Fibroblast of lung (primary cell): ENCODE measurements around the gene ZNF747. TPM values are rescaled to one million over a fixed set of nuclear protein-coding genes. Genes with fewer than 3 reads are reported as not detected.

Experiments
- DNase-seq, 2 donors: peaks; one replicate each; pipeline versions ENCODE4 v3.0.0 to v3.0.0-alpha.2; 2010; ENCODE audit warnings: low read depth in 2 of 2
- H2AFZ ChIP-seq: 2 replicates; pipeline ENCODE4 v1.5.1; 2012; ENCODE audit warnings: low read length, control low read depth, inconsistent platforms
- H3K27ac ChIP-seq: 2 replicates; pipeline ENCODE4 v1.5.1; 2011; ENCODE audit warnings: low read length, control low read depth; ENCODE audit not compliant: insufficient read depth
- H3K27me3 ChIP-seq: 2 replicates; pipeline ENCODE4 v1.5.1; 2011; ENCODE audit warnings: mild to moderate bottlenecking, low read length; ENCODE audit not compliant: control insufficient read depth, insufficient read depth
- H3K36me3 ChIP-seq: 2 replicates; pipeline ENCODE4 v1.5.1; 2011; ENCODE audit warnings: low read length; ENCODE audit not compliant: control insufficient read depth, insufficient read depth
- H3K4me1 ChIP-seq: 2 replicates; pipeline ENCODE4 v1.5.1; 2011; ENCODE audit warnings: low read length; ENCODE audit not compliant: control insufficient read depth, insufficient read depth; ENCODE audit errors: extremely low read depth
- H3K4me2 ChIP-seq: 2 replicates; pipeline ENCODE4 v1.5.1; 2011; ENCODE audit warnings: low read length, control low read depth; ENCODE audit not compliant: insufficient read depth; ENCODE audit errors: extremely low read depth
- H3K4me3 ChIP-seq, 4 experiments: fragments of 200-600 bp in 1 of 4; sonication (generic) in 1 of 4; replicated peaks in 1 of 4; 2 replicates each; pipeline ENCODE4 v1.5.1; 2011 to 2016; ENCODE audit warnings: low read length in 4 of 4, low read depth in 3 of 4, mild to moderate bottlenecking in 3 of 4, control low read depth in 2 of 4, inconsistent platforms in 1 of 4, mixed read lengths in 1 of 4; ENCODE audit not compliant: insufficient read depth in 1 of 4; ENCODE audit errors: control extremely low read depth in 1 of 4
- H3K79me2 ChIP-seq: 2 replicates; pipeline ENCODE4 v1.5.1; 2012; ENCODE audit warnings: mild to moderate bottlenecking, low read length, inconsistent platforms; ENCODE audit not compliant: control insufficient read depth, insufficient read depth
- H3K9ac ChIP-seq: 2 replicates; pipeline ENCODE4 v1.5.1; 2011; ENCODE audit warnings: mild to moderate bottlenecking, low read length, control low read depth; ENCODE audit not compliant: insufficient read depth
- H3K9me3 ChIP-seq: 2 replicates; pipeline ENCODE4 v1.5.1; 2012; ENCODE audit warnings: low read depth, low read length; ENCODE audit not compliant: control insufficient read depth, insufficient read depth
- H4K20me1 ChIP-seq: 2 replicates; pipeline ENCODE4 v1.5.1; 2011; ENCODE audit warnings: low read length; ENCODE audit not compliant: control insufficient read depth, insufficient read depth; ENCODE audit errors: extremely low read depth
- CTCF ChIP-seq, 2 donors: IDR thresholded peaks in 1 of 2; conservative IDR thresholded peaks in 1 of 2; 1 replicate in 1 of 2; 2 replicates in 1 of 2; pipeline ENCODE4 v1.5.1; 2011 to 2012; ENCODE audit warnings: low read length in 2 of 2, control low read depth in 1 of 2, inconsistent platforms in 1 of 2, low read depth in 1 of 2, mild to moderate bottlenecking in 1 of 2
- EZH2 ChIP-seq: IDR thresholded peaks from 2 replicates; pipeline ENCODE4 v1.5.1; 2012; ENCODE audit warnings: low read length, control low read depth, mild to moderate bottlenecking; ENCODE audit errors: missing control alignments
- polyA plus RNA-seq, 2 donors: library from polyadenylated mRNA; depleted of rRNA in 1 of 2; stranded (reverse) in 1 of 2; unstranded in 1 of 2; fragments of >200 nt; gene quantifications; 2 replicates each; pipeline ENCODE4 v1.2.1, GENCODE V29; 2011 to 2012; ENCODE audit warnings: missing spikeins in 1 of 2
- total RNA-seq: library from RNA; depleted of rRNA; stranded (reverse); fragments of >200 nt; gene quantifications from 2 replicates; pipeline ENCODE4 v1.2.1, GENCODE V29; 2014

Gene ZNF747
- total and polyA plus RNA-seq, 2 donors (not counting 1 experiment from before 2014, with no cell fraction given) = 4.4 to 10.6 TPM

- no peak for DNase-seq
- Histone ChIP-seq H3K79me2 (no peaks in the 10 kb centered on the region), H3K4me3 (no peak overlapping the region), H3K9ac (no peak overlapping the region), H3K4me2 (no peak overlapping the region), H3K27ac (no peak overlapping the region), H3K27me3 (peaks cover 5% of the 10 kb centered on the region), H2AFZ (no peak overlapping the region), H3K4me1 (peaks cover 3% of the 10 kb centered on the region), H3K9me3 (no peaks in the 10 kb centered on the region), H4K20me1 (no peaks in the 10 kb centered on the region), H3K36me3 (no peaks in the 10 kb centered on the region)
- no peak for TF ChIP-seq EZH2
- no peak for TF ChIP-seq CTCF (conservative IDR thresholded peaks at IDR 0.05 in 1 of 2, IDR thresholded peaks at IDR 0.05 in 1 of 2; ENCODE audit: low read depth in 1 of 2, low read length in 2 of 2)
Measured at GRCh38 chr16:30567160-30567990, 32.7 kb upstream of the ZNF747 start.

- Histone ChIP-seq H3K4me1 (no peaks in the 10 kb centered on the region), H3K4me3 (no peak overlapping the region), H2AFZ (no peak overlapping the region), H3K4me2 (no peak overlapping the region), H4K20me1 (no peaks in the 10 kb centered on the region), H3K9me3 (no peaks in the 10 kb centered on the region), H3K27ac (no peak overlapping the region), H3K9ac (no peak overlapping the region), H3K27me3 (peaks cover 5% of the 10 kb centered on the region), H3K79me2 (no peaks in the 10 kb centered on the region), H3K36me3 (no peaks in the 10 kb centered on the region)
- no peak for DNase-seq
- TF ChIP-seq CTCF (conservative IDR thresholded peaks at IDR 0.05 in 1 of 2, IDR thresholded peaks at IDR 0.05 in 1 of 2; ENCODE audit: low read depth in 1 of 2, low read length in 2 of 2) (no peak), EZH2 (no peak)
Measured at GRCh38 chr16:30566531-30566930, 31.9 kb upstream of the ZNF747 start.

- Histone ChIP-seq H4K20me1 (no peaks in the 10 kb centered on the region), H3K4me2 (no peak overlapping the region), H3K27me3 (peaks cover 5% of the 10 kb centered on the region), H3K4me3 (no peak overlapping the region), H2AFZ (no peak overlapping the region), H3K9ac (no peak overlapping the region), H3K4me1 (no peaks in the 10 kb centered on the region), H3K9me3 (no peaks in the 10 kb centered on the region), H3K36me3 (no peaks in the 10 kb centered on the region), H3K79me2 (no peaks in the 10 kb centered on the region), H3K27ac (no peak overlapping the region)
- no peak for TF ChIP-seq EZH2
- TF ChIP-seq CTCF (conservative IDR thresholded peaks at IDR 0.05 in 1 of 2, IDR thresholded peaks at IDR 0.05 in 1 of 2; ENCODE audit: low read depth in 1 of 2, low read length in 2 of 2) = no peak
- no peak for DNase-seq
Measured at GRCh38 chr16:30565984-30566383, 31.3 kb upstream of the ZNF747 start.
